ENCODE data around the gene DNAH6.
"Not testable (repeated sequence)": the region's sequence is repeated elsewhere in the genome, so short reads cannot be mapped to it uniquely, and the experiment has no call there.

GRCh38 chr2:84511024-84511423 lies 5.3 kb upstream of the DNAH6 start:
- not testable (repeated sequence) for TF ChIP-seq POLR2A (IDR thresholded peaks at IDR 0.05; ENCODE audit: low read length); GATA1 (IDR thresholded peaks at IDR 0.05; ENCODE audit: low read depth, low read length)

Data from erythroblast (primary cell).